Bronchial epithelial cell (primary cell): Measurements from ENCODE around the gene NDUFS6. TPM values are rescaled to one million over a fixed set of nuclear protein-coding genes. Genes with fewer than 3 reads are reported as not detected.

Experiments
- DNase-seq: peaks from one replicate; pipeline ENCODE4 v3.0.0-alpha.2; 2010; ENCODE audit warnings: low read depth
- FAIRE-seq: peaks from 2 replicates; lab custom pipeline; 2011; peaks lifted over from hg19 to GRCh38; lab: Jason Lieb, UNC
- H3K27me3 ChIP-seq: 2 replicates; pipeline ENCODE4 v1.5.1; 2011; ENCODE audit warnings: low read length; ENCODE audit not compliant: control insufficient read depth, insufficient read depth
- H3K36me3 ChIP-seq: 2 replicates; pipeline ENCODE4 v1.5.1; 2011; ENCODE audit warnings: low read length; ENCODE audit not compliant: control insufficient read depth, insufficient read depth
- H3K4me3 ChIP-seq: 2 replicates; pipeline ENCODE4 v1.5.1; 2011; ENCODE audit warnings: mild to moderate bottlenecking, low read depth, low read length, control low read depth
- total RNA-seq: library from RNA; depleted of rRNA; stranded (reverse); fragments of >200 nt; gene quantifications from 2 replicates; pipeline ENCODE4 v1.2.1, GENCODE V29; 2014
- TF ChIP-seq, protein P1 (sequence below): IDR thresholded peaks from 2 replicates; pipeline ENCODE4 v1.5.1; 2011; ENCODE audit warnings: mild to moderate bottlenecking, moderate library complexity, low read length, control low read depth, inconsistent platforms; ENCODE audit not compliant: insufficient read depth, severe bottlenecking

Gene NDUFS6
- total RNA-seq, 1 donor from 2014 or later: 21.1 TPM

DNA sequence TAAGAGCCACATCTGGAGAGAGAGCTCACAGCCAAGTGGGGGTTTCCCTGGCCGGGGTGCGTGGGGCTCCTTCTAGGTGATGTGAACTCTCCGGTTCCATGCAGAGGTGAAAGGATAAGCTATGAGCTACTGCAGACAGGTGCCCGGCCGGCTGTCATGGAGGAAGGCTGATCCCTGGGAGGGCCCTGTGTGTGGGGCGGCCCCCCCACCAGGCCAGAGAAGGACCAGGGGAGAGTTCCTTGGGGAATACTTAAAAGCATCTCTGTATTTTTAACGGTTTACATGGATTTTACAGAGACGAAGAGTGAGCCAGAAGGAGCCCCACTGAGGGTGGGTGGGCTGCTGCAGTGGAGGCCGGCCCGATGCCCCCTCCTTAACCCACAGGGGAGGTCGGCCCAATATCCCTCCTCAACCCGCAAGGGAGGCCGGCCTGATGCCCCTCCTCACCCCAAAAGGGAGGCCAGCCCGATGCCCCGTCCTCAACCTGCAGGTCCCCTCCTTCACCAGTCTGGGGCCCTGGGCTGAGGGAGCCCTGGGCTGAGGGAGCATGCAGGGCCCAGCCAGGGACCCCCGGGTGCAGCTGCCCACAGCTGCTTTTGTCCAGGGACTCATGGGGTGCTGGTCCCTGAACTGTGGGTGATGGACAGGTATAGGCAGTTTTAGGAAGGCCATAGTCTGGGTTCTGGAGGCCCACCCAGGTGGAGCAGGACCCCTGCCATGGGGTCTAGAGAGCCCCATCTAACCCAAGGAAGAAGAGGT is 33.5 kb upstream of the NDUFS6 start:
- H3K4me3 ChIP-seq: no peak overlapping the region
- no peaks in the 10 kb centered on the region for H3K27me3 ChIP-seq
- FAIRE-seq: no peak
- TF ChIP-seq, protein P1, sequence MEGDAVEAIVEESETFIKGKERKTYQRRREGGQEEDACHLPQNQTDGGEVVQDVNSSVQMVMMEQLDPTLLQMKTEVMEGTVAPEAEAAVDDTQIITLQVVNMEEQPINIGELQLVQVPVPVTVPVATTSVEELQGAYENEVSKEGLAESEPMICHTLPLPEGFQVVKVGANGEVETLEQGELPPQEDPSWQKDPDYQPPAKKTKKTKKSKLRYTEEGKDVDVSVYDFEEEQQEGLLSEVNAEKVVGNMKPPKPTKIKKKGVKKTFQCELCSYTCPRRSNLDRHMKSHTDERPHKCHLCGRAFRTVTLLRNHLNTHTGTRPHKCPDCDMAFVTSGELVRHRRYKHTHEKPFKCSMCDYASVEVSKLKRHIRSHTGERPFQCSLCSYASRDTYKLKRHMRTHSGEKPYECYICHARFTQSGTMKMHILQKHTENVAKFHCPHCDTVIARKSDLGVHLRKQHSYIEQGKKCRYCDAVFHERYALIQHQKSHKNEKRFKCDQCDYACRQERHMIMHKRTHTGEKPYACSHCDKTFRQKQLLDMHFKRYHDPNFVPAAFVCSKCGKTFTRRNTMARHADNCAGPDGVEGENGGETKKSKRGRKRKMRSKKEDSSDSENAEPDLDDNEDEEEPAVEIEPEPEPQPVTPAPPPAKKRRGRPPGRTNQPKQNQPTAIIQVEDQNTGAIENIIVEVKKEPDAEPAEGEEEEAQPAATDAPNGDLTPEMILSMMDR: no peak
- H3K36me3 ChIP-seq: no peaks in the 10 kb centered on the region
- no peak for DNase-seq

DNA sequence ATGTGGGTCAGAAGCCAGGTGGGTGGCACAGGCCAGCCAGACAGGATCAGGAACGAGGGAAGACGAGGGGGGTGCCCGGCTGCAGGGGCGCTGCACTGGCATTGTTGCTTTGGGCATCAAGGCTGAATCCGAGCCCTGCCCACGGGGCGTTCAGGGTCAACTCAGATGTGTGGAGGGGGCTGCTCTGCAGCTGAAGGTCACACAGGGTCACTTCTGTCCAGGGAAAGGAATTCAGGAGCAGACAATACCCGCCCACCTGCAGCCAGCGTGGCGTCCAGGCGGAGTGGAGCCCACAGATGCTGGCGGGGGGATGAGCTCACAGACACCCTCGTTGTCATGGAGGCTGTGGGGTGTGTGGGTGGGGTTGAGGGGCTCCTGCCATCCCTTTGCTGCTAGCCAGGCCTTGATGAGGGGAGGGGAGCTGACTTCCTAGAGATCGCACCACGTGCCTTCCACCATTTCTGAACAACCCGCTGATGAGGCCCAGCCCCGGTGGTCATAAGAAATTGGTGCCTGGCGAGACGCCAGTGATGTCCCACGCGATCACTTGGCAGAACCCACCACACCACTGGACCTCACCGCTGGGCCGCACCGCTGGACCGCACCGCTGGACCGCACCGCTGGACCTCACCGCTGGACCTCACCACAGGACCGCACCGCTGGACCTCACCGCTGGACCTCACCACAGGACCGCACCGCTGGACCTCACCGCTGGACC is 32.8 kb upstream of the NDUFS6 start:
- no peak for FAIRE-seq
- Histone ChIP-seq H3K27me3 (no peaks in the 10 kb centered on the region), H3K36me3 (no peaks in the 10 kb centered on the region), H3K4me3 (no peak overlapping the region)
- no peak for DNase-seq
- TF ChIP-seq, protein P1: no peak

DNA sequence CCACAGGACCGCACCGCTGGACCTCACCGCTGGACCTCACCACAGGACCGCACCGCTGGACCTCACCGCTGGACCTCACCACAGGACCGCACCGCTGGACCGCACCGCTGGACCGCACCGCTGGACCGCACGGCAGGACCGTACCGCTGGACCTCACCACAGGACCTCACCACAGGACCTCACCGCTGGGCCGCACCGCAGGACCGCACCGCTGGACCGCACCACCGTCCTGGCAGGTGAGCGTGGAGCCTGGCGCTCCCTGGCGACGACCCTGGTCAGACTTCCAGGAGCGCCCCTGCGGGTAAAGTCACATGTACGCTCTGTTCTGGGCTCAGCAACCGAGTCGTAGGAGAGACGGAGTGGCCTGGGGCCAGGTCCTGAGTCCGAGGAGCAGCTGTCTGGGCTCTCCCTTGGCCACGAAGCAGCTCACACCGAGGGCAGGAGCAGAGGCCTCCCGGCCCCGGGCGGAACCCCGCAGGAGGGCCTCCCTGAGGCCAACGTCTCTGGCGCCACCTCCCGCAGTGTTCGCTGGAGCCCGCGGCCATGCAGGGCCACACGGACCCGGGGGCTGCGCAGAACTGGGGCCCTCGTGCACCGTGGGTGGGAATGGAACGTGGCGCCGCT is 32.1 kb upstream of the NDUFS6 start:
- no peaks in the 10 kb centered on the region for H3K27me3 ChIP-seq
- DNase-seq (no peak), FAIRE-seq (no peak)
- no peaks in the 10 kb centered on the region for H3K36me3 ChIP-seq
- H3K4me3 ChIP-seq: no peak overlapping the region
- TF ChIP-seq, protein P1: no peak

DNA sequence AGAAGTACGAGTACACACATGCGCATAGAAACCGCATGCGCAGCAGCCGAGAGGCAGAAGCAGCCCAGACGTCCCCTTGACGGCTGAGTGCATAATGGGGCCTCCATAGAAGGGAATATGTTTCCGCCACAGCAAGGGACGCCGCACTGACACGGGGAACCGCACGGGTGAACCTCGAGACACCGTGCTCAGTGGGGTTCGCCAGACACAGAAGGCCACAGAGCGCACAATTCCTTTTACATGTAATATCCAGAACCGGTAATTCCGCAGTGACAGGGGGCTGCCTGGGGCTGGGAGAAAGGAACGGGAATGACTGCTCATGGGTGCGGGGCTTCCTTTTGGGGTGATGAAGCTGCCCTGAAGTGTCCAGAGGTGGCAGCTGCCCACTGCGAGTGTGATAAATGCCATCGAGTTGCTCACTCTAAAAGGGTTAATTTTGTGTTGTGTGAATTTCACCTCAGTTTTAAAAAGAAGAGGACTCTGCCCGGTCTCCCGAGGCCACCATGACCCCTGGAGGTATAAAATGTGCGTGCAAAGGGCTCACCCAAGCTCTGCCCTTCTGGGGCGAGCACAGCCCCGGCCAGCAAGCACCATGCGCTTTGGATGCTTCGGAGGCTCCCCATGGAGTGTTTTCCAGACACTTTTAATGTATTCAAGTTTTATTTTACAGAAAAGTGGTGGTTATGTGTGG is 31.3 kb upstream of the NDUFS6 start:
- no peak for FAIRE-seq
- Histone ChIP-seq H3K27me3 (no peaks in the 10 kb centered on the region), H3K4me3 (no peak overlapping the region), H3K36me3 (no peaks in the 10 kb centered on the region)
- no peak for DNase-seq
- TF ChIP-seq, protein P1: no peak

DNA sequence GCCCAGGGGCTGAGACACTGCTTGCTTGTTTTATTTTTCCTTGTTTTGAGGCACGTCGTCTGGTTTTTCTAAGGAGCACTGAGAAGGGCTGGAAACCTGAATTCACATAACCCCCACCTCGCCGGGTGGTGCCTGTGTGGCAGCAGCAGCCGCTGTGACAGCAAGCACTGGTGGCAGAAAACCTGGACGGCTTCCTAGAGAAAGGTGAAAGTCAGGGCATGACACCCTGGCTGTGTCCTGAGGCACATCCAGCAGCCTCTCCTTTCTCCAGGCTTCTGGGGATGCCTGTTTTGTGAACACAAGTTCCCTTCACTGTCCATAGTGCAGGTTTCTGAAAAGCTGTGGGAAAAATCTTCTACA is 30.8 kb upstream of the NDUFS6 start:
- FAIRE-seq: no peak
- Histone ChIP-seq H3K4me3 (no peak overlapping the region), H3K36me3 (no peaks in the 10 kb centered on the region), H3K27me3 (no peaks in the 10 kb centered on the region)
- no peak for DNase-seq
- TF ChIP-seq, protein P1: no peak
